ENCODE measurements around the gene PPARG.

DNA sequence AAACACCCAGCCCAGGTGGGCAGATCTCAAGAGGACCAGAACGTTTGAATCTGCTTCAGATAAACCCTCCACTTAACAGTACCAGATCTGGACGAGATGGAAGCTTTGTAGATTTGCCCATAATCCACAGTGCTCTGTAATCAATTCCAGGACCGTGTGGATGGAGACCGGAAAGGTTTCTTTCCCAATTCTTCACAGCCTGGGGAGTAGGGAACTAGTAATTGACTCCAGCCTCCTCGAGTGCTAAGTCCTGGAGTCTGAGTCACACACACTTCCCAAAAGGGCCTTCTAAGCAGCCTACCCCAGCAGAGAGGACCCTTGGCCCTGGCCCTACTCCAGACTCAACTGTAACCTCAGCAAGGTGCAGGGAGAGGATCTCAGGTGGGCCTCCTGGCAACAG is 139.3 kb downstream of the PPARG start:
- no peak for TF ChIP-seq POLR2A (IDR thresholded peaks at IDR 0.05)
- TF ChIP-seq, protein P1, sequence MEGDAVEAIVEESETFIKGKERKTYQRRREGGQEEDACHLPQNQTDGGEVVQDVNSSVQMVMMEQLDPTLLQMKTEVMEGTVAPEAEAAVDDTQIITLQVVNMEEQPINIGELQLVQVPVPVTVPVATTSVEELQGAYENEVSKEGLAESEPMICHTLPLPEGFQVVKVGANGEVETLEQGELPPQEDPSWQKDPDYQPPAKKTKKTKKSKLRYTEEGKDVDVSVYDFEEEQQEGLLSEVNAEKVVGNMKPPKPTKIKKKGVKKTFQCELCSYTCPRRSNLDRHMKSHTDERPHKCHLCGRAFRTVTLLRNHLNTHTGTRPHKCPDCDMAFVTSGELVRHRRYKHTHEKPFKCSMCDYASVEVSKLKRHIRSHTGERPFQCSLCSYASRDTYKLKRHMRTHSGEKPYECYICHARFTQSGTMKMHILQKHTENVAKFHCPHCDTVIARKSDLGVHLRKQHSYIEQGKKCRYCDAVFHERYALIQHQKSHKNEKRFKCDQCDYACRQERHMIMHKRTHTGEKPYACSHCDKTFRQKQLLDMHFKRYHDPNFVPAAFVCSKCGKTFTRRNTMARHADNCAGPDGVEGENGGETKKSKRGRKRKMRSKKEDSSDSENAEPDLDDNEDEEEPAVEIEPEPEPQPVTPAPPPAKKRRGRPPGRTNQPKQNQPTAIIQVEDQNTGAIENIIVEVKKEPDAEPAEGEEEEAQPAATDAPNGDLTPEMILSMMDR (IDR thresholded peaks at IDR 0.05): no peak
